ENCODE results near the gene VPS8. TPM values are rescaled to one million over a fixed set of nuclear protein-coding genes. Genes with fewer than 3 reads are reported as not detected.

The VPS8 gene
- total RNA-seq, 1 experiment from 2014 or later: 37.6 TPM

DNA sequence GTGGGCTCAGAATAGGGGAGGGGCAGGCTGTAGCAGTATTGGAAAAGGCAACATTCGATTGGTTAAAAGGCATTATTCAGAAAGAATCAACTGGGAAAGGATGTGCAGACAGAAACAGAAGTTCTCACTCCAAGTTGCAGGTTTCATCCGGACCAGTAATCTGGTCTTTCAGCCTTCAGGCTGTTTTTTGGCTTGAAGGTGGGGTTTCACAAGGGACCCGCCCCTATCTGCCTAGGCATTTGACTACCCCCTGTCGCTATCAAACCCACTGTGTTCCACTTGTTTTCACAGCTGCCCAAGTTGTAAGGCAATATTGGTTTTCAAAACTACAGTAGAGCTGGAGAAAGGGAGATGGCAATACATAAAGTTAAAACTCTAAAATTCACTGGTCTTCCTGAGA lies 96.9 kb downstream of the VPS8 start (continued):
- no peak for TF ChIP-seq TCF7L2 (IDR thresholded peaks at IDR 0.05; ENCODE audit: borderline replicate concordance, extremely low read depth, insufficient read depth, insufficient read length)
- TF ChIP-seq, protein P1, sequence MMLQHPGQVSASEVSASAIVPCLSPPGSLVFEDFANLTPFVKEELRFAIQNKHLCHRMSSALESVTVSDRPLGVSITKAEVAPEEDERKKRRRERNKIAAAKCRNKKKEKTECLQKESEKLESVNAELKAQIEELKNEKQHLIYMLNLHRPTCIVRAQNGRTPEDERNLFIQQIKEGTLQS (IDR thresholded peaks at IDR 0.05): no peak
- TF ChIP-seq EZH2phosphoT487 (IDR thresholded peaks at IDR 0.05; ENCODE audit: borderline replicate concordance): no peak
- TF ChIP-seq POLR2A (IDR thresholded peaks at IDR 0.05; ENCODE audit: borderline replicate concordance, extremely low read depth, insufficient read depth, insufficient read length): no peak
- no peak for TF ChIP-seq JUND (IDR thresholded peaks at IDR 0.05)
- TF ChIP-seq FOSL1 (IDR thresholded peaks at IDR 0.05; ENCODE audit: low read depth): no peak
- TF ChIP-seq, protein P2, sequence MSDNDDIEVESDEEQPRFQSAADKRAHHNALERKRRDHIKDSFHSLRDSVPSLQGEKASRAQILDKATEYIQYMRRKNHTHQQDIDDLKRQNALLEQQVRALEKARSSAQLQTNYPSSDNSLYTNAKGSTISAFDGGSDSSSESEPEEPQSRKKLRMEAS (IDR thresholded peaks at IDR 0.05): no peak
- TF ChIP-seq ZFX (IDR thresholded peaks at IDR 0.05): no peak
- no peak for TF ChIP-seq SRF (IDR thresholded peaks at IDR 0.05; ENCODE audit: low read depth)
- no peak for TF ChIP-seq CBX3 (IDR thresholded peaks at IDR 0.05; ENCODE audit: low read depth)
- no peak for TF ChIP-seq EZH2 (IDR thresholded peaks at IDR 0.05)
- TF ChIP-seq, protein P3, sequence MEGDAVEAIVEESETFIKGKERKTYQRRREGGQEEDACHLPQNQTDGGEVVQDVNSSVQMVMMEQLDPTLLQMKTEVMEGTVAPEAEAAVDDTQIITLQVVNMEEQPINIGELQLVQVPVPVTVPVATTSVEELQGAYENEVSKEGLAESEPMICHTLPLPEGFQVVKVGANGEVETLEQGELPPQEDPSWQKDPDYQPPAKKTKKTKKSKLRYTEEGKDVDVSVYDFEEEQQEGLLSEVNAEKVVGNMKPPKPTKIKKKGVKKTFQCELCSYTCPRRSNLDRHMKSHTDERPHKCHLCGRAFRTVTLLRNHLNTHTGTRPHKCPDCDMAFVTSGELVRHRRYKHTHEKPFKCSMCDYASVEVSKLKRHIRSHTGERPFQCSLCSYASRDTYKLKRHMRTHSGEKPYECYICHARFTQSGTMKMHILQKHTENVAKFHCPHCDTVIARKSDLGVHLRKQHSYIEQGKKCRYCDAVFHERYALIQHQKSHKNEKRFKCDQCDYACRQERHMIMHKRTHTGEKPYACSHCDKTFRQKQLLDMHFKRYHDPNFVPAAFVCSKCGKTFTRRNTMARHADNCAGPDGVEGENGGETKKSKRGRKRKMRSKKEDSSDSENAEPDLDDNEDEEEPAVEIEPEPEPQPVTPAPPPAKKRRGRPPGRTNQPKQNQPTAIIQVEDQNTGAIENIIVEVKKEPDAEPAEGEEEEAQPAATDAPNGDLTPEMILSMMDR (IDR thresholded peaks at IDR 0.05 in 2 of 3, conservative IDR thresholded peaks at IDR 0.05 in 1 of 3; ENCODE audit: borderline replicate concordance in 1 of 3, insufficient read depth in 1 of 3, low read depth in 2 of 3, low read length in 2 of 3): no peak

DNA sequence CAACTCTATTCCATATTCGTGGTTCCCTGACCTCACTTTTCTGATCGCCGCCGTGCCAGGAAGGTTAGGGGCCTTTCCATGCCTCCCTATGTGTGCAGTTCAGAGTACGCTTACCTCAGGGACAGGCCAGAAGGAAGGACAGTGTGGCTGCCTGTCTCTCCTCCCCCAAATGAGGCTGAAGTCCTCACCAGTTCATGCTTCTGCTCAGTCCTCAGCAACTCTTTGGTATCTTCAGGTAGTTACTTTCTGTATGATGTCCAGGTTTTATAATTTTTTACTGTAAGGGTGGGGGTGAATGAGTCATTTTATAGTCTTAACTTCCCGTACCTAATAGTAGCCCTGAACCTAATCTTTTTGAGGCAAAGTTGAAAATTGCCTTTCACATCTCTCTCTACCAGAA lies 98.7 kb downstream of the VPS8 start:
- BruUV-seq (replicated peaks): no TSS peak
- Histone ChIP-seq H3K27me3 (ENCODE audit: insufficient read depth, low read length) (no peaks in the 10 kb centered on the region), H3K4me3 (replicated peaks in 1 of 2; ENCODE audit: low read depth in 1 of 2, low read length in 2 of 2) (no peak overlapping the region), H3K36me3 (ENCODE audit: control insufficient read depth in 1 of 2, insufficient read depth in 2 of 2, low read length in 2 of 2) (no peaks in the 10 kb centered on the region; a peak in 1 of 4 replicates), H3K27ac (ENCODE audit: low read depth, low read length) (no peak overlapping the region), H3K4me1 (ENCODE audit: control insufficient read depth in 1 of 2, insufficient read depth in 2 of 2, low read length in 2 of 2) (no peaks in the 10 kb centered on the region), H3K4me2 (ENCODE audit: low read length) (no peak overlapping the region), H3K9ac (ENCODE audit: low read length) (no peak overlapping the region), H3K9me2 (ENCODE audit: insufficient read depth) (no peaks in the 10 kb centered on the region), H3K79me2 (ENCODE audit: insufficient read depth, low read length) (no peaks in the 10 kb centered on the region), H3K9me3 (ENCODE audit: control insufficient read depth in 1 of 2, insufficient read depth in 1 of 2, low read depth in 1 of 2, low read length in 2 of 2) (no peaks in the 10 kb centered on the region), H2AFZ (ENCODE audit: low read depth, low read length, poor library complexity, severe bottlenecking) (no peak overlapping the region), H4K20me1 (ENCODE audit: insufficient read depth) (no peaks in the 10 kb centered on the region)
- ChIA-PET POLR2A (no interaction called here), CTCF (no interaction called here), RAD21 (ENCODE audit: low non-redundant PET in 1 of 2, low total read pairs in 2 of 2, uncharacterized antibody in 2 of 2, unreplicated experiment in 2 of 2) (no interaction called here)
- no peak for DNase-seq (ENCODE audit: low read depth, low spot score)
- intact Hi-C loops (cut with micrococcal nuclease): no loop called here
- no peak for ATAC-seq
- TF ChIP-seq POLR2A (IDR thresholded peaks at IDR 0.05; ENCODE audit: borderline replicate concordance, extremely low read depth, insufficient read depth, insufficient read length): no peak
- TF ChIP-seq, protein P2 (IDR thresholded peaks at IDR 0.05): no peak
- TF ChIP-seq, protein P3 (IDR thresholded peaks at IDR 0.05 in 2 of 3, conservative IDR thresholded peaks at IDR 0.05 in 1 of 3; ENCODE audit: borderline replicate concordance in 1 of 3, insufficient read depth in 1 of 3, low read depth in 2 of 3, low read length in 2 of 3): no peak
- TF ChIP-seq RAD21 (IDR thresholded peaks at IDR 0.05; ENCODE audit: low read depth): no peak
- TF ChIP-seq, protein P4, sequence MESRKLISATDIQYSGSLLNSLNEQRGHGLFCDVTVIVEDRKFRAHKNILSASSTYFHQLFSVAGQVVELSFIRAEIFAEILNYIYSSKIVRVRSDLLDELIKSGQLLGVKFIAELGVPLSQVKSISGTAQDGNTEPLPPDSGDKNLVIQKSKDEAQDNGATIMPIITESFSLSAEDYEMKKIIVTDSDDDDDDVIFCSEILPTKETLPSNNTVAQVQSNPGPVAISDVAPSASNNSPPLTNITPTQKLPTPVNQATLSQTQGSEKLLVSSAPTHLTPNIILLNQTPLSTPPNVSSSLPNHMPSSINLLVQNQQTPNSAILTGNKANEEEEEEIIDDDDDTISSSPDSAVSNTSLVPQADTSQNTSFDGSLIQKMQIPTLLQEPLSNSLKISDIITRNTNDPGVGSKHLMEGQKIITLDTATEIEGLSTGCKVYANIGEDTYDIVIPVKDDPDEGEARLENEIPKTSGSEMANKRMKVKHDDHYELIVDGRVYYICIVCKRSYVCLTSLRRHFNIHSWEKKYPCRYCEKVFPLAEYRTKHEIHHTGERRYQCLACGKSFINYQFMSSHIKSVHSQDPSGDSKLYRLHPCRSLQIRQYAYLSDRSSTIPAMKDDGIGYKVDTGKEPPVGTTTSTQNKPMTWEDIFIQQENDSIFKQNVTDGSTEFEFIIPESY (IDR thresholded peaks at IDR 0.05; ENCODE audit: extremely low read depth, insufficient replicate concordance, low read length): no peak
- TF ChIP-seq, protein P1 (IDR thresholded peaks at IDR 0.05): no peak
- no peak for TF ChIP-seq ZNF274 (IDR thresholded peaks at IDR 0.05; ENCODE audit: low read depth, low read length)
- TF ChIP-seq SRF (IDR thresholded peaks at IDR 0.05; ENCODE audit: low read depth): no peak
- no peak for TF ChIP-seq SP1 (IDR thresholded peaks at IDR 0.05; ENCODE audit: low read depth)
- no peak for TF ChIP-seq ZFX (IDR thresholded peaks at IDR 0.05)
- TF ChIP-seq CEBPB (IDR thresholded peaks at IDR 0.05; ENCODE audit: low read depth): no peak
- no peak for TF ChIP-seq YY1 (IDR thresholded peaks at IDR 0.05; ENCODE audit: extremely low read depth, insufficient replicate concordance, low read depth, low read length)

Measured in HCT116 (cell line).